HepG2 (cell line): ENCODE measurements around the gene FUOM. TPM values are rescaled to one million over a fixed set of nuclear protein-coding genes. Genes with fewer than 3 reads are reported as not detected.
A peak's percentile ranks its signal among the peaks of the same experiment; 100 is the strongest.

Experiments
- ADNP ChIP-seq: sonication (generic); formaldehyde crosslinking; IDR thresholded peaks from 2 replicates; pipeline ENCODE4 v1.4.0; 2020; ENCODE audit warnings: missing genetic modification reagents
- ATAD3A ChIP-seq: sonication (generic); formaldehyde crosslinking; IDR thresholded peaks from 2 replicates; pipeline ENCODE4 v1.4.0; 2020; ENCODE audit warnings: missing genetic modification reagents
- FOXC1 ChIP-seq: sonication (generic); formaldehyde crosslinking; IDR thresholded peaks from 2 replicates; pipeline ENCODE4 v1.8.0; 2022; ENCODE audit warnings: mild to moderate bottlenecking, missing genetic modification reagents, borderline replicate concordance
- GATA4 ChIP-seq: sonication (generic); IDR thresholded peaks from 2 replicates; pipeline ENCODE4 v1.6.1; 2016; ENCODE audit warnings: antibody characterized with exemption, low read depth, borderline replicate concordance
- MTF2 ChIP-seq: sonication (generic); formaldehyde crosslinking; IDR thresholded peaks from 2 replicates; pipeline ENCODE4 v1.5.0; 2020; ENCODE audit warnings: missing genetic modification reagents, borderline replicate concordance
- NFIC ChIP-seq: IDR thresholded peaks from 2 replicates; pipeline ENCODE4 v1.6.1; 2012; ENCODE audit warnings: mild to moderate bottlenecking, low read length, inconsistent platforms
- NFYB ChIP-seq: sonication (generic); formaldehyde crosslinking; IDR thresholded peaks from 2 replicates; pipeline ENCODE4 v1.4.0; 2020; ENCODE audit warnings: missing genetic modification reagents
- NONO ChIP-seq, 2 experiments: fragments of 450-650 bp in 1 of 2; sonication (generic) in 1 of 2; formaldehyde crosslinking in 1 of 2; IDR thresholded peaks in 1 of 2; conservative IDR thresholded peaks in 1 of 2; 2 replicates each; pipeline versions ENCODE4 v1.6.1 to v1.8.0; 2017 to 2022; ENCODE audit warnings: mild to moderate bottlenecking in 1 of 2, missing genetic modification reagents in 1 of 2, moderate library complexity in 1 of 2
- NR3C1 ChIP-seq: sonication (generic); formaldehyde crosslinking; IDR thresholded peaks from 2 replicates; pipeline ENCODE4 v1.4.0; 2020; ENCODE audit warnings: missing genetic modification reagents
- POLR2A ChIP-seq, 2 experiments: IDR thresholded peaks; 2 replicates each; pipeline ENCODE4 v1.6.1; 2011; ENCODE audit warnings: low read depth in 2 of 2, low read length in 2 of 2, mild to moderate bottlenecking in 1 of 2, moderate library complexity in 1 of 2; ENCODE audit not compliant: insufficient read depth in 1 of 2
- SOX13 ChIP-seq, 3 experiments: fragments of 450-650 bp in 1 of 3; sonication (generic) in 1 of 3; formaldehyde crosslinking in 1 of 3; IDR thresholded peaks in 2 of 3; conservative IDR thresholded peaks in 1 of 3; 2 replicates each; pipeline versions ENCODE4 v1.5.0 to v1.6.1; 2016 to 2020; ENCODE audit warnings: antibody characterized with exemption in 1 of 3, mild to moderate bottlenecking in 1 of 3, missing compliant biosample characterization in 1 of 3, missing genetic modification reagents in 1 of 3, moderate library complexity in 1 of 3
- TBP ChIP-seq: sonication (generic); formaldehyde crosslinking; IDR thresholded peaks from 2 replicates; pipeline ENCODE4 v1.5.0; 2020; ENCODE audit warnings: missing genetic modification reagents
- TMF1 ChIP-seq: sonication (generic); formaldehyde crosslinking; IDR thresholded peaks from 2 replicates; pipeline ENCODE4 v1.8.1; 2022; ENCODE audit warnings: low read depth, missing genetic modification reagents
- U2AF1 ChIP-seq: fragments of 200-400 bp; formaldehyde crosslinking; optimal IDR thresholded peaks from 2 replicates; pipeline ENCODE3; 2017; ENCODE audit warnings: mild to moderate bottlenecking, low read depth, low read length
- ZBTB8A ChIP-seq: sonication (generic); formaldehyde crosslinking; IDR thresholded peaks from 2 replicates; pipeline ENCODE4 v1.4.0; 2020; ENCODE audit warnings: mild to moderate bottlenecking, low read depth, missing genetic modification reagents, borderline replicate concordance
- ZFP36L2 ChIP-seq: sonication (generic); formaldehyde crosslinking; IDR thresholded peaks from 2 replicates; pipeline ENCODE4 v1.4.0; 2020; ENCODE audit warnings: missing genetic modification reagents
- ZNF12 ChIP-seq: sonication (generic); formaldehyde crosslinking; IDR thresholded peaks from 2 replicates; pipeline ENCODE4 v1.5.0; 2020; ENCODE audit warnings: missing genetic modification reagents
- ZNF296 ChIP-seq: sonication (generic); formaldehyde crosslinking; conservative IDR thresholded peaks from 2 replicates; pipeline ENCODE4 v1.5.0; 2020; ENCODE audit warnings: mild to moderate bottlenecking, missing genetic modification reagents
- ZNF773 ChIP-seq: sonication (generic); formaldehyde crosslinking; IDR thresholded peaks from 2 replicates; pipeline ENCODE4 v1.4.0; 2020; ENCODE audit warnings: missing genetic modification reagents, borderline replicate concordance
- polyA plus RNA-seq, 8 experiments: library from polyadenylated mRNA; depleted of rRNA in 3 of 8; stranded (reverse) in 7 of 8; unstranded in 1 of 8; fragments of >200 nt; fragmentation: Illumina TruSeq in 4 of 8; extraction: Trizol in 4 of 8; gene quantifications; 2 replicates each; pipeline versions ENCODE4 v1.2.1 to v1.2.3, GENCODE V29; 2011 to 2016; ENCODE audit warnings: low read depth in 4 of 8, missing spikeins in 1 of 8, mixed read lengths in 1 of 8; ENCODE audit not compliant: insufficient read depth in 1 of 8
- total RNA-seq, 5 experiments: library from RNA; depleted of rRNA; stranded (reverse); fragments of >200 nt; fragmentation: Illumina TruSeq; extraction: Trizol; gene quantifications; 2 replicates each; pipeline ENCODE4 v1.2.3, GENCODE V29; 2016; ENCODE audit warnings: low read depth in 1 of 5
- TF ChIP-seq, protein P1 (sequence below): sonication (generic); formaldehyde crosslinking; IDR thresholded peaks from 2 replicates; pipeline ENCODE4 v1.4.0; 2020; ENCODE audit warnings: missing genetic modification reagents
- TF ChIP-seq, protein P2 (sequence below): sonication (generic); formaldehyde crosslinking; IDR thresholded peaks from 2 replicates; pipeline ENCODE4 v1.8.1; 2023; ENCODE audit warnings: missing genetic modification reagents, inconsistent platforms, borderline replicate concordance
- TF ChIP-seq, protein P3 (sequence below): IDR thresholded peaks from 2 replicates; pipeline ENCODE4 v1.6.1; 2016; ENCODE audit warnings: low read depth

Gene FUOM
- total and polyA plus RNA-seq, 2 of the 13 experiments (the other 11 are each of a cell fraction or from before 2014, with no cell fraction given): 27.5 to 60.4 TPM

DNA sequence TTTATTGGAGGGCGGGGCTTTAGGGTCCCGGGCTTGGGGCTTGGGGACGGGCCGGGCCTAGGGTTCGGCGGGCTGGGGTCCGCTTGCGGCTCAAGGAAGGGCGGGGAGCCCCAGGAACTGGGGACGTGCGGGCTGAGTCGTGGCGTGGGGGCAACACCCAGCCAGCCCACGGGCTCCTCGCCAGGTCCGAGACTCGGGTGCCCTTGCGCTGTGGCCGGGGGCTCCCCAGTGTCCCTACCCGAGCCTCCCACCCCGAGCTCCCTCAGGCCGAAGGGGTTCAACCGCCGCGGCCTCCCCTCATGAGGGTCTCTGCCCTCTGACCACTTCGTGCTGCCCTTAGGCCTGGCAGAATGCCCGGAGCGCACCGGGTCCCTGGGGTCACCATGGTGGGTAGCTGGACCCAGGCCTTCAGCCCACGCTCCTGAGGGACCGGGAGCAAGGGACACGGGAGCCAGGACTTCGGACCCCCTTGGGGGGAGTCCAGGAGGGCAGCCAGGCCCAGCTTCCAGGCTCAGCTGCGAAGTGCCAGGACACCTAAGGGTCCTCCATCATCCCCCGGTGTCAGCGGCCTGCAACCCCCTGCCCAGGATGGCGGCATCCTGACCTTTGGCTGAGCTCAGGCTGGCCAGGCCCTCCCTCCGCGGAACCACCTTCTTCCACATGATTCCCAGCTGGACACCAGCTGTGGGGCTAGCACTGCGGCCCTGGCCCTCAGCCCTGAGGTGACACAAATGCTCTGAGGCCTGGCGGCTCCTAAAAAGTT lies 524 bp upstream of the FUOM start (continued):
- TF ChIP-seq NFIC (no peak), ADNP (no peak), ZFP36L2 (CRISPR knock-in tag) (no peak), NFYB (CRISPR knock-in tag) (no peak), ZBTB8A (CRISPR knock-in tag) (no peak), FOXC1 (CRISPR knock-in tag) (no peak; the same call in 1 of the 2 replicates), NR3C1 (CRISPR knock-in tag) (no peak), SOX13 (IDR thresholded peaks at IDR 0.05) (no peak), SOX13 (CRISPR knock-in tag; conservative IDR thresholded peaks at IDR 0.05 in 1 of 2, IDR thresholded peaks at IDR 0.05 in 1 of 2) (no peak), MTF2 (peak; percentile 50; the same call in 1 of the 2 replicates), NONO (IDR thresholded peaks at IDR 0.05) (no peak), NONO (CRISPR knock-in tag; conservative IDR thresholded peaks at IDR 0.05) (no peak; the same call in 1 of the 2 replicates), ATAD3A (no peak), TMF1 (CRISPR knock-in tag) (no peak), U2AF1 (no peak), ZNF12 (CRISPR knock-in tag) (0 out of 2 replicates have a peak, but pooled peaks have one; percentile 11), ZNF296 (CRISPR knock-in tag) (peak; percentile 62), TBP (CRISPR knock-in tag) (no peak), GATA4 (no peak), POLR2A (IDR thresholded peaks at IDR 0.05; ENCODE audit: insufficient read depth in 1 of 2, low read depth in 2 of 2, low read length in 2 of 2) (no peak; a peak in 1 of 4 replicates), ZNF773 (CRISPR knock-in tag) (no peak)
- TF ChIP-seq, protein P1, sequence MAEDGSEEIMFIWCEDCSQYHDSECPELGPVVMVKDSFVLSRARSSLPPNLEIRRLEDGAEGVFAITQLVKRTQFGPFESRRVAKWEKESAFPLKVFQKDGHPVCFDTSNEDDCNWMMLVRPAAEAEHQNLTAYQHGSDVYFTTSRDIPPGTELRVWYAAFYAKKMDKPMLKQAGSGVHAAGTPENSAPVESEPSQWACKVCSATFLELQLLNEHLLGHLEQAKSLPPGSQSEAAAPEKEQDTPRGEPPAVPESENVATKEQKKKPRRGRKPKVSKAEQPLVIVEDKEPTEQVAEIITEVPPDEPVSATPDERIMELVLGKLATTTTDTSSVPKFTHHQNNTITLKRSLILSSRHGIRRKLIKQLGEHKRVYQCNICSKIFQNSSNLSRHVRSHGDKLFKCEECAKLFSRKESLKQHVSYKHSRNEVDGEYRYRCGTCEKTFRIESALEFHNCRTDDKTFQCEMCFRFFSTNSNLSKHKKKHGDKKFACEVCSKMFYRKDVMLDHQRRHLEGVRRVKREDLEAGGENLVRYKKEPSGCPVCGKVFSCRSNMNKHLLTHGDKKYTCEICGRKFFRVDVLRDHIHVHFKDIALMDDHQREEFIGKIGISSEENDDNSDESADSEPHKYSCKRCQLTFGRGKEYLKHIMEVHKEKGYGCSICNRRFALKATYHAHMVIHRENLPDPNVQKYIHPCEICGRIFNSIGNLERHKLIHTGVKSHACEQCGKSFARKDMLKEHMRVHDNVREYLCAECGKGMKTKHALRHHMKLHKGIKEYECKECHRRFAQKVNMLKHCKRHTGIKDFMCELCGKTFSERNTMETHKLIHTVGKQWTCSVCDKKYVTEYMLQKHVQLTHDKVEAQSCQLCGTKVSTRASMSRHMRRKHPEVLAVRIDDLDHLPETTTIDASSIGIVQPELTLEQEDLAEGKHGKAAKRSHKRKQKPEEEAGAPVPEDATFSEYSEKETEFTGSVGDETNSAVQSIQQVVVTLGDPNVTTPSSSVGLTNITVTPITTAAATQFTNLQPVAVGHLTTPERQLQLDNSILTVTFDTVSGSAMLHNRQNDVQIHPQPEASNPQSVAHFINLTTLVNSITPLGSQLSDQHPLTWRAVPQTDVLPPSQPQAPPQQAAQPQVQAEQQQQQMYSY (CRISPR knock-in tag): no peak
- TF ChIP-seq, protein P2, sequence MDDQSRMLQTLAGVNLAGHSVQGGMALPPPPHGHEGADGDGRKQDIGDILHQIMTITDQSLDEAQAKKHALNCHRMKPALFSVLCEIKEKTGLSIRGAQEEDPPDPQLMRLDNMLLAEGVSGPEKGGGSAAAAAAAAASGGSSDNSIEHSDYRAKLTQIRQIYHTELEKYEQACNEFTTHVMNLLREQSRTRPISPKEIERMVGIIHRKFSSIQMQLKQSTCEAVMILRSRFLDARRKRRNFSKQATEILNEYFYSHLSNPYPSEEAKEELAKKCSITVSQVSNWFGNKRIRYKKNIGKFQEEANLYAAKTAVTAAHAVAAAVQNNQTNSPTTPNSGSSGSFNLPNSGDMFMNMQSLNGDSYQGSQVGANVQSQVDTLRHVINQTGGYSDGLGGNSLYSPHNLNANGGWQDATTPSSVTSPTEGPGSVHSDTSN (CRISPR knock-in tag): no peak
- TF ChIP-seq, protein P3, sequence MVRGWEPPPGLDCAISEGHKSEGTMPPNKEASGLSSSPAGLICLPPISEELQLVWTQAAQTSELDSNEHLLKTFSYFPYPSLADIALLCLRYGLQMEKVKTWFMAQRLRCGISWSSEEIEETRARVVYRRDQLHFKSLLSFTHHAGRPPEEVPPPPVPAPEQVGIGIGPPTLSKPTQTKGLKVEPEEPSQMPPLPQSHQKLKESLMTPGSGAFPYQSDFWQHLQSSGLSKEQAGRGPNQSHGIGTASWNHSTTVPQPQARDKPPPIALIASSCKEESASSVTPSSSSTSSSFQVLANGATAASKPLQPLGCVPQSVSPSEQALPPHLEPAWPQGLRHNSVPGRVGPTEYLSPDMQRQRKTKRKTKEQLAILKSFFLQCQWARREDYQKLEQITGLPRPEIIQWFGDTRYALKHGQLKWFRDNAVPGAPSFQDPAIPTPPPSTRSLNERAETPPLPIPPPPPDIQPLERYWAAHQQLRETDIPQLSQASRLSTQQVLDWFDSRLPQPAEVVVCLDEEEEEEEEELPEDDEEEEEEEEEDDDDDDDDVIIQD (CRISPR knock-in tag): no peak
